Loucy (cell line): Measurements from ENCODE around the gene CIRBP.

Experiments used
- H2AFZ ChIP-seq: fragments of 200-600 bp; sonication (generic); 2 replicates; pipeline ENCODE4 v1.6.0; 2016; ENCODE audit warnings: antibody characterized with exemption, mild to moderate bottlenecking, low read length, moderate library complexity
- H3F3A ChIP-seq: fragments of 200-600 bp; 2 replicates; pipeline ENCODE4 v1.6.0; 2016; ENCODE audit warnings: antibody characterized with exemption, low read depth, mild to moderate bottlenecking
- H3K27me3 ChIP-seq: fragments of 200-600 bp; sonication (generic); 2 replicates; pipeline ENCODE4 v1.6.1; 2014; ENCODE audit warnings: low read length, mild to moderate bottlenecking; ENCODE audit not compliant: insufficient read depth, poor library complexity, severe bottlenecking
- H3K36me3 ChIP-seq: fragments of 200-600 bp; sonication (generic); 2 replicates; pipeline ENCODE4 v1.6.1; 2016; ENCODE audit warnings: low read length; ENCODE audit not compliant: insufficient read depth
- H3K4me1 ChIP-seq: fragments of 200-600 bp; sonication (generic); 2 replicates; pipeline ENCODE4 v1.5.1; 2014; ENCODE audit warnings: low read length, mild to moderate bottlenecking; ENCODE audit not compliant: insufficient read depth, poor library complexity, severe bottlenecking
- H3K4me2 ChIP-seq: fragments of 200-600 bp; sonication (generic); 2 replicates; pipeline ENCODE4 v1.6.0; 2014; ENCODE audit warnings: antibody characterized with exemption, low read length, low read depth, mild to moderate bottlenecking; ENCODE audit not compliant: poor library complexity, severe bottlenecking
- H3K4me3 ChIP-seq: fragments of 200-600 bp; sonication (generic); 2 replicates; pipeline ENCODE4 v1.5.1; 2014; ENCODE audit warnings: low read length, mild to moderate bottlenecking, mixed read lengths; ENCODE audit not compliant: poor library complexity, severe bottlenecking
- H3K79me2 ChIP-seq: fragments of 200-600 bp; sonication (generic); 2 replicates; pipeline ENCODE4 v1.6.1; 2014; ENCODE audit warnings: low read length; ENCODE audit not compliant: insufficient read depth
- H3K9ac ChIP-seq: fragments of 200-600 bp; sonication (generic); 2 replicates; pipeline ENCODE4 v1.6.0; 2014; ENCODE audit warnings: mild to moderate bottlenecking, low read depth, low read length, moderate library complexity; ENCODE audit not compliant: poor library complexity, severe bottlenecking
- H3K9me2 ChIP-seq: fragments of 200-600 bp; sonication (generic); replicated peaks from 2 replicates; pipeline ENCODE4 v1.6.1; 2016; ENCODE audit warnings: low read depth, low read length, mixed read lengths
- H3K9me3 ChIP-seq: fragments of 200-600 bp; sonication (generic); 2 replicates; pipeline ENCODE4 v1.6.1; 2014; ENCODE audit warnings: mild to moderate bottlenecking, antibody characterized with exemption, low read length, low read depth; ENCODE audit not compliant: insufficient read depth
- H4K20me1 ChIP-seq: fragments of 200-600 bp; sonication (generic); 2 replicates; pipeline ENCODE4 v1.6.0; 2014; ENCODE audit warnings: antibody characterized with exemption, low read length, mild to moderate bottlenecking; ENCODE audit not compliant: insufficient read depth, poor library complexity, severe bottlenecking
- EZH2phosphoT487 ChIP-seq: fragments of 200-600 bp; IDR thresholded peaks from 2 replicates; pipeline ENCODE4 v1.6.1; 2018; ENCODE audit warnings: antibody characterized with exemption, mild to moderate bottlenecking, moderate library complexity, borderline replicate concordance
- TF ChIP-seq, protein P1 (sequence below): fragments of 200-600 bp; sonication (generic); conservative IDR thresholded peaks from 2 replicates; pipeline ENCODE4 v1.5.1; 2014; ENCODE audit warnings: mild to moderate bottlenecking, antibody characterized with exemption, low read length

CIRBP gene

DNA sequence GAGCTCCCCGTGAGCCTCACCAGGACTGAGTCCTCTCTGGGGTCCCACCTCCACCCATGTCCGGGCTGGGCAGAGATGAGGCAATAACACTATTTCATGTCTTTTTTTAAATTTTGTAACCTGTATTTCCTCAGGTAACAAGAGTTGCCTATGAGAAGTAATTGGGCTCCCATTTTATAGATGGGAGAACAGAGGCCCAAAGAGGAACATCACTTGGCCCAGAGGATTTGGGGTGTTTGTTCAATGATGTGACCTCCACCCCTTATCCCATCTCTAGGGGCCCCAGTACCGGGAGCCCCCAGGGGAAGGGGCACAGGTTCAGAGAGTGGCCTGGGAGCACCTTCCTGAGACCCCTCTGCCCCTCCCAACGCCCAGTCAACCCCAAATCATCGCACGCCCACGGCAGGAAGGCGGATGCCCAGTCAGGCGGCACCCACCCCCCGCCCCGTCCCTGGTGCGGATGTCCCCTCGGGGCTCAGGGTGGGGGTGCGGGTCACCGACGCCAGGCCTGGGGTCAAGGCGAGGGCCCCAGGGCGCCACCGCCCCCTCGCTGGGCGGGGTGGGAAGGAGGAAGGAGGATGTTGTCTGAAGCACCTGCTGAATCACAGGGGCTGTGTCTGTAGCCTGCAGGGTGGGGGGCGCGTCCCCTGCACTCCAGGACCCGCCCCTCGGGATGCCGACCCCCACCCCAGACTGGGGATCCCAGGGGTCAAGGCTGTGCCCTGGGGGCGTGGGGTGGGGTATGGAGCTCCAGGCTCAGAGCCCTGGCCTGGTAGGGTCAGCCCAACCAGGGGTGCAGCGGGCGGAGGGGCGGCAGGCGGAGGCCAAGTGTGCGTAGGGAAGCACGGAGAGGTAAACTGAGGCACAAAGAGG lies 9.0 kb upstream of the CIRBP start:
- TF ChIP-seq, protein P1, sequence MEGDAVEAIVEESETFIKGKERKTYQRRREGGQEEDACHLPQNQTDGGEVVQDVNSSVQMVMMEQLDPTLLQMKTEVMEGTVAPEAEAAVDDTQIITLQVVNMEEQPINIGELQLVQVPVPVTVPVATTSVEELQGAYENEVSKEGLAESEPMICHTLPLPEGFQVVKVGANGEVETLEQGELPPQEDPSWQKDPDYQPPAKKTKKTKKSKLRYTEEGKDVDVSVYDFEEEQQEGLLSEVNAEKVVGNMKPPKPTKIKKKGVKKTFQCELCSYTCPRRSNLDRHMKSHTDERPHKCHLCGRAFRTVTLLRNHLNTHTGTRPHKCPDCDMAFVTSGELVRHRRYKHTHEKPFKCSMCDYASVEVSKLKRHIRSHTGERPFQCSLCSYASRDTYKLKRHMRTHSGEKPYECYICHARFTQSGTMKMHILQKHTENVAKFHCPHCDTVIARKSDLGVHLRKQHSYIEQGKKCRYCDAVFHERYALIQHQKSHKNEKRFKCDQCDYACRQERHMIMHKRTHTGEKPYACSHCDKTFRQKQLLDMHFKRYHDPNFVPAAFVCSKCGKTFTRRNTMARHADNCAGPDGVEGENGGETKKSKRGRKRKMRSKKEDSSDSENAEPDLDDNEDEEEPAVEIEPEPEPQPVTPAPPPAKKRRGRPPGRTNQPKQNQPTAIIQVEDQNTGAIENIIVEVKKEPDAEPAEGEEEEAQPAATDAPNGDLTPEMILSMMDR = no peak
- no peak for TF ChIP-seq EZH2phosphoT487
- H3F3A ChIP-seq = 0 out of 2 replicates have a peak, but pooled peaks cover 8% of the 10 kb centered on the region
- H3K9me2 ChIP-seq = no peaks in the 10 kb centered on the region
- H3K4me2 ChIP-seq = peak overlapping the region; percentile 92
- no peaks in the 10 kb centered on the region for H3K9me3 ChIP-seq
- peaks cover 31% of the 10 kb centered on the region; the same call in 1 of the 2 replicates for H3K36me3 ChIP-seq
- H4K20me1 ChIP-seq = peaks cover 50% of the 10 kb centered on the region
- peaks cover 40% of the 10 kb centered on the region; the same call in 1 of the 2 replicates for H3K79me2 ChIP-seq
- no peak overlapping the region for H2AFZ ChIP-seq
- peak overlapping the region; percentile 60 for H3K9ac ChIP-seq
- H3K27me3 ChIP-seq = no peaks in the 10 kb centered on the region
- peak overlapping the region; percentile 99 for H3K4me3 ChIP-seq
- peaks cover 30% of the 10 kb centered on the region for H3K4me1 ChIP-seq

DNA sequence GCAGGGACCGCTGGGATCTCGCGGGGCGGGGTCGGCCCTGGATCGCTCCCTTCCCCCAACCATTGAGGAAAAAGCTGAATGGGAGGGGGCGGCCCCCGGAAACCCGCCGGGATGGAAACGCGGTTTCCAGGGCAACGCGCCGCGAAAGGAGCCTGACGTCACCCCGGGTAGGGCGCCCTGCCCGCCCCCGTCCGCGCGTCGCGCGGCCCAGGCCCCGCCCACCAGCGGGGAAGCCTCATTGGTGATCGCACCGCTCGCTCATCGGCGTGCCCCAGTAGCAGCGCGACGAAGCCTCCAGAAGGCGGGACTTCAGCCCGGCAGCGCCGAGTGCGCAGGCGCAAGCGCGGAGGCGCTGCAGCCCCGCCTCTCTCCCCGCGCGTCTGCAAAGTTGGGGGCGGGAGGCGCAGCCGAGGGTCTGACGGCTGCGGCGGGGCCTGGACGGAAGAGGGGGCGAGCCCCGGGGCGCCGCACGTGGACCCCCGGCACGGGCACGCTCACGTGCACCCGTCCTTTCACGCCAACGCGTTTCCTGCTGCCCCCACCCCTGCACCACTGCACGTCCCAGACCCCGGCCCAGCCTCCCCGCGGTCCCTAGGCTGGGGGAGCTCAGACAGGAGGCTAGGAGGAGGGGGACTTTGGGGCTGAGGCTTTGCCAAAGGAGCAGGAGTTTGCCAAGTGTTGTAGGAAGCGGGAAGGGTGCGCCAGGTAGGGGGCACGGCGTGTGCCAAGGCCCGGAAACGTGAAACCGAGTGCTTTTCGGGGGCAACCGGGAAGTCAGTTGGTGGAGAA lies 8.2 kb upstream of the CIRBP start:
- Histone ChIP-seq H3K4me2 (peak overlapping the region; percentile 92), H3K36me3 (peaks cover 23% of the 10 kb centered on the region; the same call in 1 of the 2 replicates), H3K4me3 (peak overlapping the region; percentile 99), H3K27me3 (no peaks in the 10 kb centered on the region), H3K9me2 (no peaks in the 10 kb centered on the region), H2AFZ (peak overlapping the region; percentile 86), H3K79me2 (peaks cover 32% of the 10 kb centered on the region; the same call in 1 of the 2 replicates), H3F3A (0 out of 2 replicates have a peak, but pooled peaks cover 8% of the 10 kb centered on the region), H4K20me1 (peaks cover 41% of the 10 kb centered on the region), H3K9me3 (no peaks in the 10 kb centered on the region), H3K9ac (peak overlapping the region; percentile 85), H3K4me1 (peaks cover 32% of the 10 kb centered on the region)
- TF ChIP-seq EZH2phosphoT487 = no peak
- TF ChIP-seq, protein P1 = no peak

DNA sequence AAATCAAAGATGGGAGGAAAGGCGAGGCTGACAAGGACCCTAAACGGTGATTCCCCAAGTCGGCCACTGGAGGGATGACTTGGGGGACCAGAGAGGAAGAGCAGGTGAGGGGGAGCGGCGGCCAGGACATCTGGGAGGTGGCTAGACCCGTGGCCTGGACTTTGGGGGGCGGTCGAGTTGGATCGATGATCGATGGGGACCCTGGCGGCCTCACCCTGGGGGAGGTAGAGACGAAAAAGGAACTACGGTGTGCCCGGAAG lies 7.7 kb upstream of the CIRBP start:
- Histone ChIP-seq H3F3A (0 out of 2 replicates have a peak, but pooled peaks cover 8% of the 10 kb centered on the region), H3K79me2 (peaks cover 28% of the 10 kb centered on the region; the same call in 1 of the 2 replicates), H4K20me1 (peaks cover 39% of the 10 kb centered on the region)

More for the DNA sequence above, 7.7 kb upstream of the CIRBP start:
- Histone ChIP-seq H3K9me2 (no peaks in the 10 kb centered on the region), H3K4me1 (peaks cover 37% of the 10 kb centered on the region), H3K9me3 (no peaks in the 10 kb centered on the region), H3K9ac (peak overlapping the region; percentile 85), H3K36me3 (peaks cover 19% of the 10 kb centered on the region; the same call in 1 of the 2 replicates), H3K27me3 (no peaks in the 10 kb centered on the region), H3K4me2 (peak overlapping the region; percentile 92), H2AFZ (peak overlapping the region; percentile 86; the same call in 1 of the 2 replicates), H3K4me3 (peak overlapping the region; percentile 99)
- TF ChIP-seq, protein P1 = peak; percentile 30; the same call in 1 of the 2 replicates
- no peak for TF ChIP-seq EZH2phosphoT487
